Lung microvascular endothelial cell (primary cell): Measurements from ENCODE around the gene CACFD1. TPM values are rescaled to one million over a fixed set of nuclear protein-coding genes. Genes with fewer than 3 reads are reported as not detected.
"Not testable (repeated sequence)": the region's sequence is repeated elsewhere in the genome, so short reads cannot be mapped to it uniquely, and the experiment has no call there.

Experiments
- DNase-seq, 2 donors: peaks; one replicate each; pipeline versions ENCODE4 v3.0.0 to v3.0.0-alpha.2; 2010; ENCODE audit warnings: low read depth in 2 of 2
- total RNA-seq: library from RNA; depleted of rRNA; stranded (reverse); fragments of >200 nt; gene quantifications from 2 replicates; pipeline ENCODE4 v1.2.1, GENCODE V29; 2014

The CACFD1 gene
- total RNA-seq, 1 donor from 2014 or later, result 15.9 TPM

- DNase-seq, result no peak
These were observed 20.4 kb upstream of the CACFD1 start for GRCh38 chr9:133439337-133439736.

DNA sequence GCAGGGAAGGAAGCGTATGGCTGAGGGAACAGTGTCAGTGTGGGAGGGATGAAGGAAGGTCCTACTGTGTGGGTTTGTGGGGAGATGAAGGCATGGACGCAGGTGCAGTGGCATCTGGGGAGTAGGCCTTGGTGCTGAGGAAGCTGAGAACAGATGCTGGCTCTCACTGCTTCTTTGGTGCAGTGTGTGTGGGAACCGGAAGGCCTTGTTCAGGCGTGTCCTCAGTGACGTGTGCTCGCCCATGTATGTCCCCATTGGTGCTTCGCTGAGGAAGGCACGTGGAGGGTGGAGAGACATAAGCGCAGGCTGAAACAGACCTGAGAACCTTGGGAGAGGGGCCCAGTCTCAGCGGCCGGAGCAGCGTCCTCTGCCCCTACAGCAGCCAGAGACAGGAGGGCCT is 18.9 kb upstream of the CACFD1 start:
- no peak for DNase-seq

GRCh38 chr9:133441571-133441970 is 18.2 kb upstream of the CACFD1 start:
- DNase-seq, result no peak

DNA sequence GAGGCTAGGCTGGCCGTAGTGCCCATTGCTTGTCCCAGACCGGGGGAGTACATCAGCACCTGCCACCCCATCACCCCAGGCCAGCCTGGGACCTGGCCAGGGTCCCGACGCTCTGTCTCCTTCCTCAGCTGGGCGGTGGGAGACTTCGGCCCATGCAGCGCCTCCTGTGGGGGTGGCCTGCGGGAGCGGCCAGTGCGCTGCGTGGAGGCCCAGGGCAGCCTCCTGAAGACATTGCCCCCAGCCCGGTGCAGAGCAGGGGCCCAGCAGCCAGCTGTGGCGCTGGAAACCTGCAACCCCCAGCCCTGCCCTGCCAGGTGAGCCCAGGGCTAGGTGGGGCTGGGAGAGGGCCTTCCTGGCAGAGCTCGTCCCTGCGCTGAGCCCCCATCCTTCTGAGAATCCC is 16.5 kb upstream of the CACFD1 start:
- DNase-seq, result no peak

DNA sequence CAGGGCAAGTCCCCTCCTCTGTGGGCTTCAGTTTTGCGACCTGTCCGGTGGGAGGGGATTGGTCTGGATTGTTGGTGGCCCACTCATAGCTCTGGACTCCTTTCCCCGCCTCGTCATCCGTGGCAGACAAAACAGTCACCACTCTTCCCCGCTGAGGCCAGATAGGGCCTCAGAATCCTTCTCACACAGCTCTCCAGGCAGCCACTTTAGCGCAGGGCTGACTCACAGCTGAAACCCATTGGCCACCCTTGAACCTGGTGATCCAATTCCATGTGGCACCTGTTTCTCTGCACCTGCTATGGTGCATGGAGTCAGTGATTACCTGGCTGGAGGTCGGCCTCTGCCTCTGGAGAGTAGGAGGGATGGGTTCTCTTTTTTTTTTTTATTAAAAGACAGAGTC is 15.8 kb upstream of the CACFD1 start:
- DNase-seq, result no peak

GRCh38 chr9:133445293-133445969 is 14.3 kb upstream of the CACFD1 start:
- DNase-seq, result no peak

DNA sequence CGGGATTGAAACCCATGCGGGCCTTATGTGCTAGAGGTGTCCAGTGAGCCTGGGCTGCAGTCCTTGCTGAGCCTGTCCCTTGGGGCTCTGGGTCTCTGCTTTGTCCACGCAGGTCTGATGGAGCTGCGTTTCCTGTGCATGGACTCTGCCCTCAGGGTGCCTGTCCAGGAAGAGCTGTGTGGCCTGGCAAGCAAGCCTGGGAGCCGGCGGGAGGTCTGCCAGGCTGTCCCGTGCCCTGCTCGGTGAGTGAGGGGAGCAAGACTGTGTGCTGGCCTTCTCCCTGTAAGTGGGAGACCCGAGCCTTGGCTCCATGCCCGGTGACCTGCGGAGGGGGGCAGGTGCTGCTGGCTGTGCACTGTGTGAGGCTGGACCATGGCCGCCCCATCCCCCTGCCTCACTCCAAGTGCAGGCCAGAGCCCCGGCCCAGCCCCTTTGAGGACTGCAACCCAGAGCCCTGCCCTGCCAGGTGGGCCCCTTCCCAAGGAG is 11.2 kb upstream of the CACFD1 start:
- no peak for DNase-seq

- no peak for DNase-seq
These were observed 10.0 kb upstream of the CACFD1 start for GRCh38 chr9:133449760-133450159.

DNA sequence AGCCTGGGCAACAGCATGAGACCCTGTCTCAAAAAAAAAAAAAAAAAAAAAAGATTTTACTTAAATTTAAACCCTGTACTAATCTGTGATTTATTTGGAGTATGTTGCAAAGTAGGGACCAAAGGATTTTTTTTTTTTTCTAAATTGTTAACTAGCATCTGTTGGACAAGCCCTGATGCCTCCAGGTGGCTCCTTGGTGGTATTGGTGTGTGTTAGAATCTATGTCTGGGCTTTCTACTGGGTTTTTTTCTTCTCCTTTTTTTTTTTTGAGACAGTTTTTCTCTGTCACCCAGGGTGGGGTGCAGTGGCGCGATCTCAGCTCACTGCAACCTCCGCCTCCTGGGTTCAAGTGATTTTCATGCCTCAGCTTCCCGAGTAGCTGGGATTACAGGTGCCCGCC is 7.9 kb upstream of the CACFD1 start:
- DNase-seq, result not testable (repeated sequence)

DNA sequence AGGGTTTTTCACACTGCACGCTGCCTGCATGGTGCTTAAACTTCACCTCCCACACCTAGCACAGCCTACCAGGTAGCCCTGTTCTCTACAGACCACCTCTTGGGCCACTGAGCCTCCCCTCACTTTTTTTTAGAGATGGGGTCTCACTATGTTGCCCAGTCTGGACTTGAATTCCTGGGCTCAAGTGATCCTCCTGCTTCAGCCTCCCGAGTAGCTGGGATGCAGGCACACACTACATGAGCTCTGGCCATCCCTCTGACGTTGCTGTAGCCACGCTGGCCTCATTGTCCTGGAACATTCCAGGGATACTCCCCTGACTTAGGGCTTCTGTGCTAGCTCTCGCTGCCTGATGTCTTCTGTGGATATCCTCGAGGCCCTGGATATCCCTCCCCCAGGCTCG is 7.2 kb upstream of the CACFD1 start:
- no peak for DNase-seq

DNA sequence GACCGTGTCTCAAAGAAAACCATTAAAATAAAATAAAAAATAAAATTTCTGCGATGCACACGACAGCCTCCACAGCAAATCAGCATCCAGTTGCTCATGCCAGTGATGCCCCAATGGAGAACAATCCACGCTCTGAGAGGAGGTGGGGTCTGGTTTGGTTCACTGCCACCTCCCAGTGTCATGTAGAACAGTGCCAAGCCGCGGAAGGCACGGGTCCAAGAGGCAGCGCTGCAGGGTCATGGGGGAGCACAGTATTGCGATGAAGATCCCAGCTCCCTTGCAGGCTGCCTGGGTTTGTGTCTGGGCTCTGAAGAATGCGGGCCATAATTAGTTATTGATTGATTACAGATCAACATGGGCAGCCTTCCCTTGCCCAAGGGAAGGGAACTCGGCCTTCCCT is 6.1 kb upstream of the CACFD1 start:
- DNase-seq, result no peak

DNA sequence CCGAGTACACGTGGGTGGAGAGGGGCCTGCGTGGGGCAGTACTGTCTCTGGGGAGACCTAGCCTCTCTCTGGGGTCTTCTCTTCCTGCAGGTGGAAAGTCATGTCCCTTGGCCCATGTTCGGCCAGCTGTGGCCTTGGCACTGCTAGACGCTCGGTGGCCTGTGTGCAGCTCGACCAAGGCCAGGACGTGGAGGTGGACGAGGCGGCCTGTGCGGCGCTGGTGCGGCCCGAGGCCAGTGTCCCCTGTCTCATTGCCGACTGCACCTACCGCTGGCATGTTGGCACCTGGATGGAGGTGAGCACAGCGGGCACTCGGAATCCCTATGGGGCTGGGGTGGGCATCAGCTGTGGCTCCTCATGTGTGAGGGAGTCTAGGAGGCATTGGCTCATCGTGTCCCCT is 5.5 kb upstream of the CACFD1 start:
- DNase-seq, result no peak

- DNase-seq, result no peak
These were observed 4.7 kb upstream of the CACFD1 start for GRCh38 chr9:133454943-133455673.

- DNase-seq, result no peak
These were observed 3.8 kb upstream of the CACFD1 start for GRCh38 chr9:133455936-133456335.

GRCh38 chr9:133456409-133456808 is 3.4 kb upstream of the CACFD1 start:
- DNase-seq, result no peak

DNA sequence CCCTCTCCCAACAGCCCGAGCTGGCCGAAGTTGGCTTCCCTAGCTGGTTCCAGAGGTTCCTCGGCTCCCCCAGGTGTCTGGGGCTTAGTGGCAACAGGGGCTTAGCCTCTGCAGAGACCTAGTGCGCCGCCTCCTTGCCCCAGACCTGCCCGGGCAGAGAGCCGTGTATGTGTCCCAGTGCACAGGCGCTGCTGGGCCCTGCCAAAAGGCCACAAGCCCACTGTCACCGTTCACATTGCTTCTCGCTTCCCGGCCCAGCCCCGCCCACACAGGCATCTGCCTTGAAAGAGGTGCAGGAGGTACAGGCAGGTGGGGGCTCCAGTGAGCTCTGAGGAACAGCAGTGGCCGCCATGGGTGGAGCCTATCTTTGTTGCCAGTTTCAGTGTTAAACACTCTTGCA is 2.5 kb upstream of the CACFD1 start:
- no peak for DNase-seq

DNA sequence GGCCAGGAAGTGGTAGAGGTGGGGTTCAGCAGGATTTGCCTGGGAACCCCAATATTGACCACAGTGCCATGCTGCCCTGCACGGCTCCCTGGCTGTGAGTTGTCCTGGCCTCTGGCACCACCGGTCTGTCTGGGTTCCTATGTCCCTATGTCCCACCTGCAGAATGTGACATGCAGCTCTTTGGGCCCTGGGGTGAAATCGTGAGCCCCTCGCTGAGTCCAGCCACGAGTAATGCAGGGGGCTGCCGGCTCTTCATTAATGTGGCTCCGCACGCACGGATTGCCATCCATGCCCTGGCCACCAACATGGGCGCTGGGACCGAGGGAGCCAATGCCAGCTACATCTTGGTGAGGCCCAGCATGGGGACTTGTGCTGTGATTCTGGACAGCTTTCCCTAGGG is 2.0 kb upstream of the CACFD1 start:
- DNase-seq, result no peak

GRCh38 chr9:133458643-133459312 is 1.0 kb upstream of the CACFD1 start:
- no peak for DNase-seq

DNA sequence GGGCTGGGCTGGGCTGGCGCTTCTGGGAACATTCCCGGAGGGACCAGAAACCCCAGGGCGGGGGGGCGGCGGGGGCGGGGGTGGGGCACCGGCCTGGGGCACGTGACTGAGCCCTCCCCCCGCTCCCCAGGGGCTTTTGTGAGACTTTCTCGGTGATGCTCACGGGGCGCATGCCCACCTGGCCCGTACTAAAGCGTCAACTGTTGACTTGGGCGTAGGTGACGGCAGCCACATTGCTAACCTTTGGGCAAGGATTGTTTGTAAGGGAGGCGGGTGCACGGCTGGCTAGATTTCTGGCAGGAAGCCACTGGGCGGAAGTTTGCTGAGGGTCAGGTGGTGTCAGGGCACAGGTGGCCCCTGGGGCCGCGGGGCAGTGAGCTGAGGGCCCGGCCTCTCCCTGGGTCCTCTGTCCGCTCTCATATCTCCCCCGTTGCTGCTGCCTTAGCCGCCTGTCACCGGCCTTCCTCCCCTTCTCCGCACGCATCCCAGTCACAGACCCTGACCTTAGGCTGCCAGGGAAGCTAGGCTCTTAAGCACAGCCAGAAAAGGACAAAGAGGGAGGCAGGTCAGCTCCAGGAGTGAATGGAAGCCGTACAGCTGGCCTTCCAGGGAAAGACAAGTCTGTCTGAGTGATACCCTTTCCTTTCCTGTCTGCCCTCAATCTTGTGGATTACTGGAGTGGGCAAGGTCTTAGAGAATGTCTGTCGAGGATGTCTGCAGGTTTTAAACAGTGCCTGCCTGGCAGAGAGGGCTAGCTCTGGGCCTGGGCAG is 812 bp downstream of the CACFD1 start:
- DNase-seq, result peak; percentile 22 to 40

DNA sequence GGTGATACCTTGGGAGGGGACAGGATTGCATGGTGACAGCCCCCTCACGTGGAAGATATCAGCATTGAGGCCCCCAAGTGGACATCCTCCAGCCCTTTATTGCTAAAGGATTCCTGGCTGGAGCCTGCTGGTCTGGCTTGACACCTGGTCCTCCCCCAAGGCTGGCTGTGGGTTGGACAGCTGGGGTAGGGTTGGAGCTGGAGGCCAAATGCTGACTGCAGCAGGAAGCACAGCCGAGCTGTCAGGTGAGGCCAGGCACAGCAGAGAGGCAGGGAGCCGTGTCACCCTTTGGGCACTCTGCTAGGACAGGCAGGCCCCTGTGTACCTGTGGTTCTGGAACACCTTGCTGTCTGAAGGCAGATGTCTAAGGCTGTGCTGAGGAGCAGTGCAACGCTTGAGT is 2.2 kb downstream of the CACFD1 start:
- no peak for DNase-seq

DNA sequence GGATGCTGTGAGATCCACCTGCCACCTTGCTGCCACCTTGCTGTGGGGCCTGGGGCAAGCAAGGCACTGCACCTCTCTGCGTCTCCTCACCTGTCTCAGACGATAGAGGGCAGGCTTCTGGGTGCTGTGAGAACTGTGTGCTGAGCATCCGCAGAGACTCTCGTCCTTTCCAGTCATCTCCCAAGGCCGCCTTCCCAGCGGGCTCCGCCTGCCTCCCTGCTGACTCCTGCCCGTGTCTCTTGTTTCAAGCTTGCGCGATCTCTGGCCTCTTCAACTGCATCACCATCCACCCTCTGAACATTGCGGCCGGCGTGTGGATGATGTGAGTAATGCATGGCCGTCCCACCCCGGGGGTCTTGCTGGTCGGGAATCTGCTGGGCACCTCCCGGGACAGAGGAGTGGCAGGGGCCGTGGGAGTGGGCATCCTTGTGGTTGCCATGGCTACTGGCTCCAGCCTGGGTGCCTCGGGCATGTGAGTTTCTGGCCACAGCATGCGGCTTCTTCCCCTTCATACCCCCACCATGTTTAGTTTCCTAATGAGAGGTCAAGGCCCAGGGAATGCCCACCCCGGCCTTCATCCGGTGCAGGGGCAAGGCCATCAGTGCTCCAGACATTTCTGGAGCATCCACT is 3.6 kb downstream of the CACFD1 start:
- no peak for DNase-seq
